ENCODE data around the gene PTGS2.
"Not testable (repeated sequence)": the region's sequence is repeated elsewhere in the genome, so short reads cannot be mapped to it uniquely, and the experiment has no call there.

The PTGS2 gene

GRCh38 chr1:186670297-186671135, 9.7 kb downstream of the PTGS2 start:
- peak; percentile 6 for DNase-seq (ENCODE audit: low read depth)

GRCh38 chr1:186669784-186670183, 10.4 kb downstream of the PTGS2 start:
- not testable (repeated sequence) for DNase-seq (ENCODE audit: low read depth)

- not testable (repeated sequence) for DNase-seq (ENCODE audit: low read depth)
These were observed 16.0 kb downstream of the PTGS2 start for GRCh38 chr1:186664217-186664616.

- DNase-seq (ENCODE audit: low read depth): peak; percentile 87
These were observed 17.5 kb downstream of the PTGS2 start for GRCh38 chr1:186662752-186663151.

GRCh38 chr1:186659890-186660341, 20.3 kb downstream of the PTGS2 start:
- DNase-seq (ENCODE audit: low read depth): no peak

GRCh38 chr1:186658999-186659398, 21.2 kb downstream of the PTGS2 start:
- DNase-seq (ENCODE audit: low read depth): no peak

GRCh38 chr1:186657481-186657880, 22.7 kb downstream of the PTGS2 start:
- DNase-seq (ENCODE audit: low read depth): no peak

- DNase-seq (ENCODE audit: low read depth): no peak
These were observed 24.3 kb downstream of the PTGS2 start for GRCh38 chr1:186655876-186656275.

- no peak for DNase-seq (ENCODE audit: low read depth)
These were observed 25.5 kb downstream of the PTGS2 start for GRCh38 chr1:186654741-186655140.

- DNase-seq (ENCODE audit: low read depth): no peak
These were observed 26.9 kb downstream of the PTGS2 start for GRCh38 chr1:186653312-186653711.

GRCh38 chr1:186648613-186649012, 31.6 kb downstream of the PTGS2 start:
- DNase-seq (ENCODE audit: low read depth): no peak

GRCh38 chr1:186647985-186648384, 32.2 kb downstream of the PTGS2 start:
- not testable (repeated sequence) for DNase-seq (ENCODE audit: low read depth)

- DNase-seq (ENCODE audit: low read depth): peak; percentile 50
These were observed 36.6 kb downstream of the PTGS2 start for GRCh38 chr1:186643614-186644013.

GRCh38 chr1:186637567-186637966, 42.7 kb downstream of the PTGS2 start:
- DNase-seq (ENCODE audit: low read depth): not testable (repeated sequence)

- no peak for DNase-seq (ENCODE audit: low read depth)
These were observed 43.4 kb downstream of the PTGS2 start for GRCh38 chr1:186636786-186637185.

GRCh38 chr1:186634511-186634910, 45.7 kb downstream of the PTGS2 start:
- DNase-seq (ENCODE audit: low read depth): no peak

- no peak for DNase-seq (ENCODE audit: low read depth)
These were observed 47.1 kb downstream of the PTGS2 start for GRCh38 chr1:186633116-186633515.

GRCh38 chr1:186629341-186629740, 50.9 kb downstream of the PTGS2 start:
- no peak for DNase-seq (ENCODE audit: low read depth)

GRCh38 chr1:186628910-186629309, 51.3 kb downstream of the PTGS2 start:
- DNase-seq (ENCODE audit: low read depth): no peak

- no peak for DNase-seq (ENCODE audit: low read depth)
These were observed 53.2 kb downstream of the PTGS2 start for GRCh38 chr1:186627019-186627418.

- peak; percentile 53 for DNase-seq (ENCODE audit: low read depth)
These were observed 53.8 kb downstream of the PTGS2 start for GRCh38 chr1:186626356-186626932.

- no peak for DNase-seq (ENCODE audit: low read depth)
These were observed 56.7 kb downstream of the PTGS2 start for GRCh38 chr1:186623551-186623950.
